ENCODE data around the gene KLRD1. TPM values are rescaled to one million over a fixed set of nuclear protein-coding genes. Genes with fewer than 3 reads are reported as not detected.

Gene KLRD1
- total and polyA plus RNA-seq, 2 experiments from 2014 or later, result 0.03 to 0.27 TPM

DNA sequence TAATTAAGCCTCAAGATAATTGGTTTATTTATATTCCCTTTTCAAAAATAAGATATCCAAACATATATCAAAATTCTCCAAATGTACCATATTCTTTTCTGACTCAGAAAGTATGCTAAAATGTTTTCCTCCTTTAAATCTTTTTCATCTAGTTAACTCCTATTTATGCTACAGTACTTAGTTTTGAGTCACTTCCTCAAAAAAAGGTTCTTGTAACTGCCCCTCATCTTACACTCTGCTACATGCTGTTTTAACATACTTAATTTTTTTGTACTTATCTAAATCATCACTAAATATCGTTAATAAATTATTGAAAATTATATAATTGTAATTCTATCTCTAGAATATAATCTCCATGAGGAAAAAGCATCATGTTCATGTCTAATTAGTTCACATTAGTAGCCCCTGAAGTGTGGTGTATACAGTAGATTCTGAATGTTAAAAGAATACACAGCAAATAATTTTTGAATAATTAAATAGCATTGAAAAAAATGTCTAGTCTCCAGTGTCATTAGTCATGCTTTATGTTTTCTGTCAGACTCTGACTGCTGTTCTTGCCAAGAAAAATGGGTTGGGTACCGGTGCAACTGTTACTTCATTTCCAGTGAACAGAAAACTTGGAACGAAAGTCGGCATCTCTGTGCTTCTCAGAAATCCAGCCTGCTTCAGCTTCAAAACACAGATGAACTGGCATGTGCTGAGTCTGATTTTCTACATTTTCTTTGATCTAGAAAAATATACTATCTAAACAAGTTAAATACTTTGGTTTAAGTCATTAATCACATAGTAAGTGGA, 3.5 kb downstream of the KLRD1 start (continued):
- TF ChIP-seq, protein P1, sequence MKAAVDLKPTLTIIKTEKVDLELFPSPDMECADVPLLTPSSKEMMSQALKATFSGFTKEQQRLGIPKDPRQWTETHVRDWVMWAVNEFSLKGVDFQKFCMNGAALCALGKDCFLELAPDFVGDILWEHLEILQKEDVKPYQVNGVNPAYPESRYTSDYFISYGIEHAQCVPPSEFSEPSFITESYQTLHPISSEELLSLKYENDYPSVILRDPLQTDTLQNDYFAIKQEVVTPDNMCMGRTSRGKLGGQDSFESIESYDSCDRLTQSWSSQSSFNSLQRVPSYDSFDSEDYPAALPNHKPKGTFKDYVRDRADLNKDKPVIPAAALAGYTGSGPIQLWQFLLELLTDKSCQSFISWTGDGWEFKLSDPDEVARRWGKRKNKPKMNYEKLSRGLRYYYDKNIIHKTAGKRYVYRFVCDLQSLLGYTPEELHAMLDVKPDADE (IDR thresholded peaks at IDR 0.05), result no peak
- TF ChIP-seq STAT1 (IDR thresholded peaks at IDR 0.05; ENCODE audit: unreplicated experiment) (no peak), ZNF331 (CRISPR knock-in tag; IDR thresholded peaks at IDR 0.05; ENCODE audit: low read depth) (no peak), CREB1 (CRISPR knock-in tag; IDR thresholded peaks at IDR 0.05; ENCODE audit: low read depth) (no peak), NANOG (IDR thresholded peaks at IDR 0.05; ENCODE audit: borderline replicate concordance) (no peak), EZH2 (IDR thresholded peaks at IDR 0.05; ENCODE audit: low read depth, unreplicated experiment) (no peak)
- TF ChIP-seq, protein P2, sequence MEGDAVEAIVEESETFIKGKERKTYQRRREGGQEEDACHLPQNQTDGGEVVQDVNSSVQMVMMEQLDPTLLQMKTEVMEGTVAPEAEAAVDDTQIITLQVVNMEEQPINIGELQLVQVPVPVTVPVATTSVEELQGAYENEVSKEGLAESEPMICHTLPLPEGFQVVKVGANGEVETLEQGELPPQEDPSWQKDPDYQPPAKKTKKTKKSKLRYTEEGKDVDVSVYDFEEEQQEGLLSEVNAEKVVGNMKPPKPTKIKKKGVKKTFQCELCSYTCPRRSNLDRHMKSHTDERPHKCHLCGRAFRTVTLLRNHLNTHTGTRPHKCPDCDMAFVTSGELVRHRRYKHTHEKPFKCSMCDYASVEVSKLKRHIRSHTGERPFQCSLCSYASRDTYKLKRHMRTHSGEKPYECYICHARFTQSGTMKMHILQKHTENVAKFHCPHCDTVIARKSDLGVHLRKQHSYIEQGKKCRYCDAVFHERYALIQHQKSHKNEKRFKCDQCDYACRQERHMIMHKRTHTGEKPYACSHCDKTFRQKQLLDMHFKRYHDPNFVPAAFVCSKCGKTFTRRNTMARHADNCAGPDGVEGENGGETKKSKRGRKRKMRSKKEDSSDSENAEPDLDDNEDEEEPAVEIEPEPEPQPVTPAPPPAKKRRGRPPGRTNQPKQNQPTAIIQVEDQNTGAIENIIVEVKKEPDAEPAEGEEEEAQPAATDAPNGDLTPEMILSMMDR (conservative IDR thresholded peaks at IDR 0.05; ENCODE audit: low read depth in 2 of 2), result no peak

DNA sequence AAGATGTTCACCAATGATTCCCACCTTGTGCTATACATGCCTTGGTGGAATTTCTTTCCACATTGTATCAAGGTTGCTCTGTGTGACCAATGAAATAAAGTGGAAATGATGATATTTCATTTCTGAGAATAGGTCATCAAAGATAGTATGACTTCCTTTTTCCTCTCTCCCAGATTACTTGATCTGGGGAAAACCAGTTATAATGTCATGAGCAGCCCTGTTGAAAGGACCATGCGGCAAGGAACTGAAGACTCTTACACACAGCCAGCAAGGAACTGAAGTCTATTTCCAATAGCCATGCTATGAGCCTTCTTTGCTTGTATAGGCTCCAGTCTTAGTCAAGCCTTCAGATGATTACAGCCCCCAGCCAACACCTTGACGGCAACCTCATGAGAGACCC, 11.7 kb downstream of the KLRD1 start:
- H3K27me3 Mint-ChIP-seq (ENCODE audit: insufficient read depth, low read depth, poor library complexity), result no peaks in the 10 kb centered on the region
- no peaks in the 10 kb centered on the region for H3K9me3 Mint-ChIP-seq
- H4K20me1 ChIP-seq (replicated peaks; ENCODE audit: insufficient read depth), result no peaks in the 10 kb centered on the region
- no peak overlapping the region for H3K27ac ChIP-seq (ENCODE audit: low read depth)
- H3K36me3 ChIP-seq (ENCODE audit: insufficient read depth), result no peaks in the 10 kb centered on the region
- no peaks in the 10 kb centered on the region for H3K36me3 Mint-ChIP-seq (ENCODE audit: low read depth)
- H3K79me2 ChIP-seq (replicated peaks; ENCODE audit: insufficient read depth), result no peaks in the 10 kb centered on the region
- H3K4me3 Mint-ChIP-seq, result no peak overlapping the region
- no peaks in the 10 kb centered on the region for H3K4me1 ChIP-seq (ENCODE audit: insufficient read depth)
- H3K27me3 ChIP-seq (ENCODE audit: insufficient read depth), result no peaks in the 10 kb centered on the region
- H3K9me2 ChIP-seq (ENCODE audit: insufficient read depth), result no peaks in the 10 kb centered on the region; the same call in 1 of the 2 replicates
- no peaks in the 10 kb centered on the region for H3F3A ChIP-seq (replicated peaks; ENCODE audit: low read depth)
- no peak overlapping the region for H3K4me3 ChIP-seq
- H3K27ac Mint-ChIP-seq, result no peak overlapping the region
- no peak overlapping the region for H2AFZ ChIP-seq
- no peak for DNase-seq (ENCODE audit: low spot score)
- no peak for ATAC-seq
- no peaks in the 10 kb centered on the region for H3K4me1 Mint-ChIP-seq
- H3K4me2 ChIP-seq, result no peak overlapping the region
- no peak for TF ChIP-seq POLR2AphosphoS5 (IDR thresholded peaks at IDR 0.05; ENCODE audit: low read depth)
- TF ChIP-seq ZNF114 (CRISPR knock-in tag; IDR thresholded peaks at IDR 0.05), result no peak
- TF ChIP-seq EZH2phosphoT487 (IDR thresholded peaks at IDR 0.05; ENCODE audit: unreplicated experiment), result no peak
- TF ChIP-seq STAT1 (IDR thresholded peaks at IDR 0.05; ENCODE audit: unreplicated experiment), result no peak
- no peak for TF ChIP-seq ZNF331 (CRISPR knock-in tag; IDR thresholded peaks at IDR 0.05; ENCODE audit: low read depth)
- no peak for TF ChIP-seq JUNB (IDR thresholded peaks at IDR 0.05; ENCODE audit: unreplicated experiment)
- no peak for TF ChIP-seq NANOG (IDR thresholded peaks at IDR 0.05; ENCODE audit: borderline replicate concordance)
- TF ChIP-seq, protein P2 (conservative IDR thresholded peaks at IDR 0.05; ENCODE audit: low read depth in 2 of 2), result no peak
- TF ChIP-seq, protein P3, sequence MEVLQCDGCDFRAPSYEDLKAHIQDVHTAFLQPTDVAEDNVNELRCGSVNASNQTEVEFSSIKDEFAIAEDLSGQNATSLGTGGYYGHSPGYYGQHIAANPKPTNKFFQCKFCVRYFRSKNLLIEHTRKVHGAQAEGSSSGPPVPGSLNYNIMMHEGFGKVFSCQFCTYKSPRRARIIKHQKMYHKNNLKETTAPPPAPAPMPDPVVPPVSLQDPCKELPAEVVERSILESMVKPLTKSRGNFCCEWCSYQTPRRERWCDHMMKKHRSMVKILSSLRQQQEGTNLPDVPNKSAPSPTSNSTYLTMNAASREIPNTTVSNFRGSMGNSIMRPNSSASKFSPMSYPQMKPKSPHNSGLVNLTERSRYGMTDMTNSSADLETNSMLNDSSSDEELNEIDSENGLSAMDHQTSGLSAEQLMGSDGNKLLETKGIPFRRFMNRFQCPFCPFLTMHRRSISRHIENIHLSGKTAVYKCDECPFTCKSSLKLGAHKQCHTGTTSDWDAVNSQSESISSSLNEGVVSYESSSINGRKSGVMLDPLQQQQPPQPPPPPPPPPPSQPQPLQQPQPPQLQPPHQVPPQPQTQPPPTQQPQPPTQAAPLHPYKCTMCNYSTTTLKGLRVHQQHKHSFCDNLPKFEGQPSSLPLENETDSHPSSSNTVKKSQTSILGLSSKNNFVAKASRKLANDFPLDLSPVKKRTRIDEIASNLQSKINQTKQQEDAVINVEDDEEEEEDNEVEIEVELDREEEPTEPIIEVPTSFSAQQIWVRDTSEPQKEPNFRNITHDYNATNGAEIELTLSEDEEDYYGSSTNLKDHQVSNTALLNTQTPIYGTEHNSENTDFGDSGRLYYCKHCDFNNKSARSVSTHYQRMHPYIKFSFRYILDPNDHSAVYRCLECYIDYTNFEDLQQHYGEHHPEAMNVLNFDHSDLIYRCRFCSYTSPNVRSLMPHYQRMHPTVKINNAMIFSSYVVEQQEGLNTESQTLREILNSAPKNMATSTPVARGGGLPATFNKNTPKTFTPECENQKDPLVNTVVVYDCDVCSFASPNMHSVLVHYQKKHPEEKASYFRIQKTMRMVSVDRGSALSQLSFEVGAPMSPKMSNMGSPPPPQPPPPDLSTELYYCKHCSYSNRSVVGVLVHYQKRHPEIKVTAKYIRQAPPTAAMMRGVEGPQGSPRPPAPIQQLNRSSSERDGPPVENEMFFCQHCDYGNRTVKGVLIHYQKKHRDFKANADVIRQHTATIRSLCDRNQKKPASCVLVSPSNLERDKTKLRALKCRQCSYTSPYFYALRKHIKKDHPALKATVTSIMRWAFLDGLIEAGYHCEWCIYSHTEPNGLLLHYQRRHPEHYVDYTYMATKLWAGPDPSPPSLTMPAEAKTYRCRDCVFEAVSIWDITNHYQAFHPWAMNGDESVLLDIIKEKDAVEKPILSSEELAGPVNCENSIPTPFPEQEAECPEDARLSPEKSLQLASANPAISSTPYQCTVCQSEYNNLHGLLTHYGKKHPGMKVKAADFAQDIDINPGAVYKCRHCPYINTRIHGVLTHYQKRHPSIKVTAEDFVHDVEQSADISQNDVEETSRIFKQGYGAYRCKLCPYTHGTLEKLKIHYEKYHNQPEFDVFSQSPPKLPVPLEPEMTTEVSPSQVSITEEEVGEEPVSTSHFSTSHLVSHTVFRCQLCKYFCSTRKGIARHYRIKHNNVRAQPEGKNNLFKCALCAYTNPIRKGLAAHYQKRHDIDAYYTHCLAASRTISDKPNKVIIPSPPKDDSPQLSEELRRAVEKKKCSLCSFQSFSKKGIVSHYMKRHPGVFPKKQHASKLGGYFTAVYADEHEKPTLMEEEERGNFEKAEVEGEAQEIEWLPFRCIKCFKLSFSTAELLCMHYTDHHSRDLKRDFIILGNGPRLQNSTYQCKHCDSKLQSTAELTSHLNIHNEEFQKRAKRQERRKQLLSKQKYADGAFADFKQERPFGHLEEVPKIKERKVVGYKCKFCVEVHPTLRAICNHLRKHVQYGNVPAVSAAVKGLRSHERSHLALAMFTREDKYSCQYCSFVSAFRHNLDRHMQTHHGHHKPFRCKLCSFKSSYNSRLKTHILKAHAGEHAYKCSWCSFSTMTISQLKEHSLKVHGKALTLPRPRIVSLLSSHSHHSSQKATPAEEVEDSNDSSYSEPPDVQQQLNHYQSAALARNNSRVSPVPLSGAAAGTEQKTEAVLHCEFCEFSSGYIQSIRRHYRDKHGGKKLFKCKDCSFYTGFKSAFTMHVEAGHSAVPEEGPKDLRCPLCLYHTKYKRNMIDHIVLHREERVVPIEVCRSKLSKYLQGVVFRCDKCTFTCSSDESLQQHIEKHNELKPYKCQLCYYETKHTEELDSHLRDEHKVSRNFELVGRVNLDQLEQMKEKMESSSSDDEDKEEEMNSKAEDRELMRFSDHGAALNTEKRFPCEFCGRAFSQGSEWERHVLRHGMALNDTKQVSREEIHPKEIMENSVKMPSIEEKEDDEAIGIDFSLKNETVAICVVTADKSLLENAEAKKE (CRISPR knock-in tag; IDR thresholded peaks at IDR 0.05), result no peak
